ENCODE results near the gene ELOVL6.
"Not testable (repeated sequence)": the region's sequence is repeated elsewhere in the genome, so short reads cannot be mapped to it uniquely, and the experiment has no call there.

Gene ELOVL6

GRCh38 chr4:110196206-110196870, 2.1 kb downstream of the ELOVL6 start:
- no peak for DNase-seq

GRCh38 chr4:110195561-110196205, 2.7 kb downstream of the ELOVL6 start:
- no peak for DNase-seq

- peak; percentile 88 for DNase-seq
These were observed 4.3 kb downstream of the ELOVL6 start for GRCh38 chr4:110193822-110194761.

GRCh38 chr4:110193287-110193686, 5.1 kb downstream of the ELOVL6 start:
- not testable (repeated sequence) for DNase-seq

GRCh38 chr4:110190249-110190648, 8.2 kb downstream of the ELOVL6 start:
- DNase-seq = no peak

GRCh38 chr4:110188113-110188512, 10.3 kb downstream of the ELOVL6 start:
- no peak for DNase-seq

GRCh38 chr4:110184791-110185155, 13.6 kb downstream of the ELOVL6 start:
- DNase-seq = no peak

GRCh38 chr4:110184140-110184790, 14.2 kb downstream of the ELOVL6 start:
- DNase-seq = no peak

- no peak for DNase-seq
These were observed 14.8 kb downstream of the ELOVL6 start for GRCh38 chr4:110183643-110184042.

GRCh38 chr4:110183058-110183457, 15.4 kb downstream of the ELOVL6 start:
- no peak for DNase-seq

GRCh38 chr4:110181890-110182289, 16.5 kb downstream of the ELOVL6 start:
- no peak for DNase-seq

GRCh38 chr4:110175634-110176033, 22.8 kb downstream of the ELOVL6 start:
- no peak for DNase-seq

- peak; percentile 56 for DNase-seq
These were observed 25.4 kb downstream of the ELOVL6 start for GRCh38 chr4:110172972-110173371.

- no peak for DNase-seq
These were observed 26.4 kb downstream of the ELOVL6 start for GRCh38 chr4:110171971-110172370.

- no peak for DNase-seq
These were observed 27.6 kb downstream of the ELOVL6 start for GRCh38 chr4:110170861-110171260.

- DNase-seq = peak; percentile 28
These were observed 32.8 kb downstream of the ELOVL6 start for GRCh38 chr4:110165382-110166286.

GRCh38 chr4:110164856-110165255, 33.6 kb downstream of the ELOVL6 start:
- DNase-seq = peak; percentile 7

GRCh38 chr4:110164251-110164650, 34.2 kb downstream of the ELOVL6 start:
- DNase-seq = no peak

- no peak for DNase-seq
These were observed 34.9 kb downstream of the ELOVL6 start for GRCh38 chr4:110163327-110164069.

- DNase-seq = no peak
These were observed 37.8 kb downstream of the ELOVL6 start for GRCh38 chr4:110160618-110161017.

GRCh38 chr4:110159541-110159940, 38.9 kb downstream of the ELOVL6 start:
- DNase-seq = no peak

All from DMS153 (cell line).